MM.1S (cell line): ENCODE results near the gene EIF2A.

Experiments
- EZH2 ChIP-seq: fragments of 300-600 bp; sonication (generic); optimal IDR thresholded peaks from 2 replicates; pipeline ENCODE3; 2017; ENCODE audit warnings: low read depth, mild to moderate bottlenecking, antibody characterized with exemption, low read length, mixed read lengths
- TF ChIP-seq, protein P1 (sequence below): fragments of 300-600 bp; sonication (generic); IDR thresholded peaks from 2 replicates; pipeline ENCODE4 v1.5.1; 2016; ENCODE audit warnings: antibody characterized with exemption, low read length, mixed read lengths

DNA sequence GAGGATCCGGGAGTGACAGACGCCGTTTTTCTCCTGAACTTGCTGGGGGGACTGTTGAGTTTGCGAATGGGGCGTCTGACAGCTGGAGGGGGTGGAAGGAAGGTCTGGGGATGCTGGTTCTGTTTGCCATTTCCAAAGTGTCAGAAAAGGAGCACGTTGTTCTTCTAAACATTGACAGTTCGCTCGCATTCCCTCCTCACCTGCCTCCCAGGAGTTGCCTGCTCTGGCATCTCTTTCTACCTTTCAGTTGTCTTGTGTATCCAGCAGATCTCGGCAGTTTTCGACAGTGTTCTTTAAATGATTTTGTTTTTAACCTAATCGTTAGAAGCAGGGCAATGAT, 57.4 kb downstream of the EIF2A start:
- TF ChIP-seq, protein P1, sequence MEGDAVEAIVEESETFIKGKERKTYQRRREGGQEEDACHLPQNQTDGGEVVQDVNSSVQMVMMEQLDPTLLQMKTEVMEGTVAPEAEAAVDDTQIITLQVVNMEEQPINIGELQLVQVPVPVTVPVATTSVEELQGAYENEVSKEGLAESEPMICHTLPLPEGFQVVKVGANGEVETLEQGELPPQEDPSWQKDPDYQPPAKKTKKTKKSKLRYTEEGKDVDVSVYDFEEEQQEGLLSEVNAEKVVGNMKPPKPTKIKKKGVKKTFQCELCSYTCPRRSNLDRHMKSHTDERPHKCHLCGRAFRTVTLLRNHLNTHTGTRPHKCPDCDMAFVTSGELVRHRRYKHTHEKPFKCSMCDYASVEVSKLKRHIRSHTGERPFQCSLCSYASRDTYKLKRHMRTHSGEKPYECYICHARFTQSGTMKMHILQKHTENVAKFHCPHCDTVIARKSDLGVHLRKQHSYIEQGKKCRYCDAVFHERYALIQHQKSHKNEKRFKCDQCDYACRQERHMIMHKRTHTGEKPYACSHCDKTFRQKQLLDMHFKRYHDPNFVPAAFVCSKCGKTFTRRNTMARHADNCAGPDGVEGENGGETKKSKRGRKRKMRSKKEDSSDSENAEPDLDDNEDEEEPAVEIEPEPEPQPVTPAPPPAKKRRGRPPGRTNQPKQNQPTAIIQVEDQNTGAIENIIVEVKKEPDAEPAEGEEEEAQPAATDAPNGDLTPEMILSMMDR = no peak
- TF ChIP-seq EZH2 = no peak
